Panc1 (cell line): ENCODE measurements around the gene DHX38. TPM values are rescaled to one million over a fixed set of nuclear protein-coding genes. Genes with fewer than 3 reads are reported as not detected.
"Not testable (repeated sequence)": the region's sequence is repeated elsewhere in the genome, so short reads cannot be mapped to it uniquely, and the experiment has no call there.

Experiments used
- ATAC-seq: fragments of 200-7000 bp; cut with Tn5 transposase; 2 replicates; pipeline ENCODE4 v1.9.1; 2020; ENCODE audit warnings: mild to moderate bottlenecking, moderate library complexity
- BruUV-seq: library from RNA; stranded (reverse); fragments of 400-500 nt; replicated peaks from 2 replicates; lab custom pipeline; 2021; lab: Mats Ljungman, UMichigan
- CTCF ChIA-PET: fragments of 300-600 bp; sonication (Branson Sonifier 250); formaldehyde crosslinking; loops from one replicate; lab custom pipeline; 2022; ENCODE audit warnings: antibody characterized with exemption; lab: Charles Lee
- POLR2A ChIA-PET: fragments of 300-600 bp; sonication (Branson Sonifier 250); formaldehyde crosslinking; loops from one replicate; lab custom pipeline; 2022; ENCODE audit warnings: antibody characterized with exemption; lab: Charles Lee
- DNase-seq: peaks from one replicate; pipeline ENCODE4 v3.0.0-alpha.2; 2010; ENCODE audit warnings: low read depth, low spot score
- H3K27ac ChIP-seq: 2 replicates; pipeline ENCODE4 v1.5.1; 2011; ENCODE audit warnings: mild to moderate bottlenecking, low read length, inconsistent platforms
- H3K27me3 ChIP-seq: fragments of 200-500 bp; sonication (Bioruptor generic); 2 replicates; pipeline ENCODE4 v1.6.0; 2014; ENCODE audit warnings: low read length, inconsistent platforms; ENCODE audit not compliant: control insufficient read depth, insufficient read depth
- H3K36me3 ChIP-seq: fragments of 200-500 bp; sonication (Bioruptor generic); 2 replicates; pipeline ENCODE4 v1.5.1; 2014; ENCODE audit warnings: inconsistent platforms, mild to moderate bottlenecking, low read length, moderate library complexity; ENCODE audit not compliant: control insufficient read depth, insufficient read depth
- H3K4me1 ChIP-seq: 2 replicates; pipeline ENCODE4 v1.5.1; 2011; ENCODE audit warnings: inconsistent platforms, mild to moderate bottlenecking, low read length, moderate library complexity; ENCODE audit not compliant: control insufficient read depth, insufficient read depth
- H3K4me3 ChIP-seq, 2 experiments: 2 replicates each; pipeline ENCODE4 v1.5.1; 2011 to 2012; ENCODE audit warnings: low read depth in 2 of 2, low read length in 2 of 2, mild to moderate bottlenecking in 2 of 2, inconsistent platforms in 1 of 2, moderate library complexity in 1 of 2
- H3K9me3 ChIP-seq: fragments of 200-500 bp; sonication (Bioruptor generic); 2 replicates; pipeline ENCODE4 v1.5.1; 2014; ENCODE audit warnings: low read depth, mild to moderate bottlenecking, inconsistent platforms, low read length, moderate library complexity; ENCODE audit not compliant: control insufficient read depth, insufficient read depth
- CTCF ChIP-seq: fragments of 450-650 bp; IDR thresholded peaks from 2 replicates; pipeline ENCODE4 v1.5.1; 2017; ENCODE audit warnings: mild to moderate bottlenecking
- POLR2AphosphoS5 ChIP-seq: IDR thresholded peaks from 2 replicates; pipeline ENCODE4 v1.6.1; 2012; ENCODE audit warnings: mild to moderate bottlenecking, low read depth, low read length, moderate library complexity
- SIN3A ChIP-seq: IDR thresholded peaks from 2 replicates; pipeline ENCODE4 v1.6.1; 2012; ENCODE audit warnings: low read depth, mild to moderate bottlenecking, low read length, moderate library complexity, borderline replicate concordance; ENCODE audit not compliant: insufficient read depth
- TCF7L2 ChIP-seq: IDR thresholded peaks from 2 replicates; pipeline ENCODE4 v1.6.1; 2011; ENCODE audit warnings: mild to moderate bottlenecking, low read depth, low read length, inconsistent platforms
- in situ Hi-C: cut with HindIII; loops from 2 replicates; pipeline ENCODE4 v1.10.0; 2016; ENCODE audit warnings: low sequenced_read_pairs, low pct_unique_long_range_greater_than_20kb
- intact Hi-C: fragments of 100-400 bp; cut with micrococcal nuclease; formaldehyde crosslinking; loops from one replicate; pipeline ENCODE4 v1.10.0; 2022; ENCODE audit not compliant: unreplicated experiment
- total RNA-seq: library from RNA; stranded (reverse); gene quantifications from one replicate; pipeline ENCODE4 v1.2.1, GENCODE V29; 2021; ENCODE audit not compliant: unreplicated experiment
- TF ChIP-seq, protein P1 (sequence below), 2 experiments: IDR thresholded peaks; 2 replicates each; pipeline ENCODE4 v1.6.1; 2011 to 2012; ENCODE audit warnings: low read depth in 2 of 2, control low read depth in 1 of 2, low read length in 1 of 2, mild to moderate bottlenecking in 1 of 2, moderate library complexity in 1 of 2; ENCODE audit not compliant: insufficient read depth in 1 of 2

DHX38 gene
- total RNA-seq, 1 experiment from 2014 or later, result 45.5 TPM

- no peak overlapping the region for H3K4me3 ChIP-seq
- no peak overlapping the region for H3K27ac ChIP-seq
- no peaks in the 10 kb centered on the region for H3K4me1 ChIP-seq
- intact Hi-C loops, result no loop called here
- ChIA-PET CTCF (no interaction called here), POLR2A (interaction anchor here (0.6 kb wide), 1 partner anchor 18 kb away, joined by 3 read pairs; no protein-coding TSS in a partner anchor)
- DNase-seq (no peak), ATAC-seq (no peak)
- no peaks in the 10 kb centered on the region for H3K9me3 ChIP-seq
- in situ Hi-C loops, result no loop called here
- no TSS peak for BruUV-seq
- no peaks in the 10 kb centered on the region for H3K27me3 ChIP-seq
- TF ChIP-seq CTCF, result no peak
- TF ChIP-seq TCF7L2, result no peak
- TF ChIP-seq, protein P1, sequence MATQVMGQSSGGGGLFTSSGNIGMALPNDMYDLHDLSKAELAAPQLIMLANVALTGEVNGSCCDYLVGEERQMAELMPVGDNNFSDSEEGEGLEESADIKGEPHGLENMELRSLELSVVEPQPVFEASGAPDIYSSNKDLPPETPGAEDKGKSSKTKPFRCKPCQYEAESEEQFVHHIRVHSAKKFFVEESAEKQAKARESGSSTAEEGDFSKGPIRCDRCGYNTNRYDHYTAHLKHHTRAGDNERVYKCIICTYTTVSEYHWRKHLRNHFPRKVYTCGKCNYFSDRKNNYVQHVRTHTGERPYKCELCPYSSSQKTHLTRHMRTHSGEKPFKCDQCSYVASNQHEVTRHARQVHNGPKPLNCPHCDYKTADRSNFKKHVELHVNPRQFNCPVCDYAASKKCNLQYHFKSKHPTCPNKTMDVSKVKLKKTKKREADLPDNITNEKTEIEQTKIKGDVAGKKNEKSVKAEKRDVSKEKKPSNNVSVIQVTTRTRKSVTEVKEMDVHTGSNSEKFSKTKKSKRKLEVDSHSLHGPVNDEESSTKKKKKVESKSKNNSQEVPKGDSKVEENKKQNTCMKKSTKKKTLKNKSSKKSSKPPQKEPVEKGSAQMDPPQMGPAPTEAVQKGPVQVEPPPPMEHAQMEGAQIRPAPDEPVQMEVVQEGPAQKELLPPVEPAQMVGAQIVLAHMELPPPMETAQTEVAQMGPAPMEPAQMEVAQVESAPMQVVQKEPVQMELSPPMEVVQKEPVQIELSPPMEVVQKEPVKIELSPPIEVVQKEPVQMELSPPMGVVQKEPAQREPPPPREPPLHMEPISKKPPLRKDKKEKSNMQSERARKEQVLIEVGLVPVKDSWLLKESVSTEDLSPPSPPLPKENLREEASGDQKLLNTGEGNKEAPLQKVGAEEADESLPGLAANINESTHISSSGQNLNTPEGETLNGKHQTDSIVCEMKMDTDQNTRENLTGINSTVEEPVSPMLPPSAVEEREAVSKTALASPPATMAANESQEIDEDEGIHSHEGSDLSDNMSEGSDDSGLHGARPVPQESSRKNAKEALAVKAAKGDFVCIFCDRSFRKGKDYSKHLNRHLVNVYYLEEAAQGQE (IDR thresholded peaks at IDR 0.05; ENCODE audit: insufficient read depth in 1 of 2, low read depth in 2 of 2, low read length in 1 of 2), result no peak
- no peak for TF ChIP-seq POLR2AphosphoS5
- no peak for TF ChIP-seq SIN3A
- H3K36me3 ChIP-seq, result no peaks in the 10 kb centered on the region
Observed at GRCh38 chr16:72073560-72074230, 20.0 kb upstream of the DHX38 start.

DNA sequence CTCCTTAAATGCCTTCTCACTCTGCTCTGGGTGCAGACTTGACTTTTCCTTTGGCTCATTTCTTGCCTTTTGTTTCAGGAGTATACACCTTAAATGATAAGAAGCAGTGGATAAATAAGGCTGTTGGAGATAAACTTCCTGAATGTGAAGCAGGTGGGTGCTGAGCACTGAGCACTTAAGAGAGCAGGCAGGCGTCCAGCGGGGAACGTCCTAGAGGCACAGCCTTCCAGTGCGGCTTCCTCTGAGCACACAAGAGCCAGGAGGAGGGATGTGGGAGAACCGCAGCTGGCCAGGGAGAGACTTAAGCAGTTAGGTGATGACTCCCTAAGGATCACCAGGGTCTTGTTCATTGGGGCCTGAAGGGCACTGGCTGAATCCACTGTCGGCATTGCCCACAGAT lies 18.6 kb upstream of the DHX38 start:
- H3K4me3 ChIP-seq, H3K27ac ChIP-seq, CTCF ChIA-PET, in situ Hi-C loops, ATAC-seq, H3K27me3 ChIP-seq, H3K9me3 ChIP-seq, H3K4me1 ChIP-seq, DNase-seq, intact Hi-C loops, BruUV-seq, H3K36me3 ChIP-seq, POLR2A ChIA-PET: not testable (repeated sequence)

DNA sequence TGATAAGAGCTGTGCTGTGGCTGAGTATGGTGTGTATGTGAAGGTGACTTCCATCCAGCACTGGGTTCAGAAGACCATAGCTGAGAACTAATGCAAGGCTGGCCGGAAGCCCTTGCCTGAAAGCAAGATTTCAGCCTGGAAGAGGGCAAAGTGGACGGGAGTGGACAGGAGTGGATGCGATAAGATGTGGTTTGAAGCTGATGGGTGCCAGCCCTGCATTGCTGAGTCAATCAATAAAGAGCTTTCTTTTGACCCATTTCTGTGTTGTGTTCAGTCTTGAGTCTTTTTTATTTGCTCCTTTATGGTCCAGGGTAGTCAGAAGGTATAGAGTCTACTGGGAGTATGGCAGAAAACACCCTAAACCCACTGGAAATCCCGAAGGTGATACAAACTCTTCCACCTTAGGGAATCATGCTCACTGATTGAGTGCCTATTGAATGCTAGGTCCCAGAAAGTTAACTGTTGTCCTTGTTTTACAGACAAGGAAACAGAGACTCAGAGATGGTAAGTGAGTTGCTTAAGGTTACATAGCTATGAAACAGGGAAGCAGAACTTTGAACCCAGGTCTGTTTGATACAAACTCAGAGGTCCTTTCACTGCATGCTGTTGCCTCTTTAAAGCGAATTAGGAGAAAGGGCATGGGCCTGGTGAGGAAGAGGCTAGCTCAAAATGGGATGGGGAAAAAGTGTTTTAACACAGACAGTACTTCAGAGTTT lies 16.5 kb upstream of the DHX38 start:
- POLR2A ChIA-PET, H3K27me3 ChIP-seq: not testable (repeated sequence)

More for the DNA sequence above, 16.5 kb upstream of the DHX38 start:
- DNase-seq, CTCF ChIA-PET, H3K9me3 ChIP-seq, H3K4me1 ChIP-seq, H3K4me3 ChIP-seq, ATAC-seq, H3K36me3 ChIP-seq, in situ Hi-C loops, intact Hi-C loops, H3K27ac ChIP-seq, BruUV-seq: not testable (repeated sequence)
